K562 (cell line): ENCODE measurements around the gene SLC16A5. TPM values are rescaled to one million over a fixed set of nuclear protein-coding genes. Genes with fewer than 3 reads are reported as not detected.

Source experiments
- CREBBP ChIP-seq: IDR thresholded peaks from one replicate; pipeline ENCODE4 v1.6.1; 2012; ENCODE audit warnings: low read depth, mild to moderate bottlenecking, control low read depth, inconsistent platforms, low read length
- FOXK2 ChIP-seq, 2 experiments: fragments of 450-650 bp; IDR thresholded peaks in 1 of 2; conservative IDR thresholded peaks in 1 of 2; 2 replicates each; pipeline ENCODE4 v1.6.1; 2016; ENCODE audit warnings: low read depth in 2 of 2, mild to moderate bottlenecking in 1 of 2
- FOXP4 ChIP-seq: sonication (generic); formaldehyde crosslinking; IDR thresholded peaks from 2 replicates; pipeline ENCODE4 v1.8.0; 2022; ENCODE audit warnings: mild to moderate bottlenecking, missing genetic modification reagents, borderline replicate concordance
- HIVEP1 ChIP-seq: fragments of 250-450 bp; sonication (Bioruptor Pico); IDR thresholded peaks from 2 replicates; pipeline ENCODE4 v1.4.0; 2020; ENCODE audit warnings: mild to moderate bottlenecking
- IRF1 ChIP-seq: sonication (generic); formaldehyde crosslinking; IDR thresholded peaks from 2 replicates; pipeline ENCODE4 v1.8.0; 2022; ENCODE audit warnings: missing genetic modification reagents, mild to moderate bottlenecking, borderline replicate concordance
- MYC ChIP-seq, 2 experiments: fragments of 250-450 bp in 1 of 2; sonication (Bioruptor Pico) in 1 of 2; IDR thresholded peaks; 2 replicates each; pipeline versions ENCODE4 v1.5.1 to v1.6.1; 2012 to 2021; ENCODE audit warnings: low read depth in 2 of 2, borderline replicate concordance in 1 of 2, improper control_type of control experiment in 1 of 2, low read length in 1 of 2, mild to moderate bottlenecking in 1 of 2, moderate library complexity in 1 of 2
- NCOA1 ChIP-seq: fragments of 450-650 bp; IDR thresholded peaks from 2 replicates; pipeline ENCODE4 v1.6.1; 2016; ENCODE audit warnings: low read depth
- SMAD2 ChIP-seq: fragments of 150-350 bp; IDR thresholded peaks from 2 replicates; pipeline ENCODE4 v1.6.1; 2014; ENCODE audit warnings: low read depth, mild to moderate bottlenecking, low read length
- ZNF766 ChIP-seq: fragments of 200-800 bp; sonication (Bioruptor generic); conservative IDR thresholded peaks from 2 replicates; pipeline ENCODE4 v1.6.1; 2016; ENCODE audit warnings: missing genetic modification characterization, missing compliant biosample characterization
- polyA plus RNA-seq, 8 experiments: library from polyadenylated mRNA; depleted of rRNA in 4 of 8; stranded (reverse) in 5 of 8; unstranded in 3 of 8; fragments of >200 nt; fragmentation: Nextera tagmentation in 2 of 8; fragmentation: Illumina TruSeq in 1 of 8; extraction: Ambion mirVana in 2 of 8; extraction: Trizol in 1 of 8; gene quantifications; 2 replicates each; pipeline versions ENCODE4 v1.2.1 to v1.2.3, GENCODE V29; 2011 to 2014; ENCODE audit warnings: inconsistent platforms in 1 of 8, missing spikeins in 1 of 8
- total RNA-seq, 7 experiments: library from RNA; depleted of rRNA in 6 of 7; stranded (reverse); fragments of >200 nt in 6 of 7; fragmentation: Illumina TruSeq in 2 of 7; extraction: Trizol in 2 of 7; gene quantifications; 2 replicates each; pipeline versions ENCODE4 v1.2.1 to v1.2.3, GENCODE V29; 2011 to 2021; ENCODE audit warnings: low replicate concordance in 1 of 7
- TF ChIP-seq, protein P1 (sequence below): fragments of 450-650 bp; IDR thresholded peaks from 2 replicates; pipeline ENCODE4 v1.6.1; 2016; ENCODE audit warnings: mild to moderate bottlenecking, moderate library complexity

SLC16A5 gene
- total and polyA plus RNA-seq, 9 of the 15 experiments (the other 6 are each of a cell fraction or from before 2014, with no cell fraction given) = 0.06 to 2.6 (median 0.91) TPM

DNA sequence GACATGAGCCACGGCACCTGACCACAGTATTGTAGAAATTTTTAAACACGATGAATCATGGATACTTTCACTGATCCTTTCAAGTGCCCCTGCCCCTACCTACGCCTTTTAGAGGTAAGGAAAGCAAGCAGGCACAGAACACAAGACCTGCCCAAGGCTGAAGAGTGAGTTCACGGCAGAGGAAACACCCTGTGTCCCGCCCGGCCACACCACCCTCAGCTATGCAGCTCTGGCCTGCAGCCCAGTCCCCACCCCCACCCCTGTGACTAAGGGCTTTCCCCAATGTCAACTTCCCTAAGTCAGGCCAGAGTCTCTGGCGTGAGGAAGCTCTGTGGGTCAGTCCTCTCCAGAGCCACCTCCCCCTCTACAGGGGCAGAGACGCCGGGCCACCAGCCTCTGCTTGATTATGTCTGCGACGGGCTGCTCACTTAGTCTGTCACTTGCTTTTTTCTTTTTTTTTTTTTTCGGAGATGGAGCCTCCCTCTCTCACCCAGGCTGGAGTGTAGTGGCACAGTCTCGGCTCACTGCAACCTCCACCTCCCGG is 8.4 kb downstream of the SLC16A5 start (continued):
- TF ChIP-seq, protein P1, sequence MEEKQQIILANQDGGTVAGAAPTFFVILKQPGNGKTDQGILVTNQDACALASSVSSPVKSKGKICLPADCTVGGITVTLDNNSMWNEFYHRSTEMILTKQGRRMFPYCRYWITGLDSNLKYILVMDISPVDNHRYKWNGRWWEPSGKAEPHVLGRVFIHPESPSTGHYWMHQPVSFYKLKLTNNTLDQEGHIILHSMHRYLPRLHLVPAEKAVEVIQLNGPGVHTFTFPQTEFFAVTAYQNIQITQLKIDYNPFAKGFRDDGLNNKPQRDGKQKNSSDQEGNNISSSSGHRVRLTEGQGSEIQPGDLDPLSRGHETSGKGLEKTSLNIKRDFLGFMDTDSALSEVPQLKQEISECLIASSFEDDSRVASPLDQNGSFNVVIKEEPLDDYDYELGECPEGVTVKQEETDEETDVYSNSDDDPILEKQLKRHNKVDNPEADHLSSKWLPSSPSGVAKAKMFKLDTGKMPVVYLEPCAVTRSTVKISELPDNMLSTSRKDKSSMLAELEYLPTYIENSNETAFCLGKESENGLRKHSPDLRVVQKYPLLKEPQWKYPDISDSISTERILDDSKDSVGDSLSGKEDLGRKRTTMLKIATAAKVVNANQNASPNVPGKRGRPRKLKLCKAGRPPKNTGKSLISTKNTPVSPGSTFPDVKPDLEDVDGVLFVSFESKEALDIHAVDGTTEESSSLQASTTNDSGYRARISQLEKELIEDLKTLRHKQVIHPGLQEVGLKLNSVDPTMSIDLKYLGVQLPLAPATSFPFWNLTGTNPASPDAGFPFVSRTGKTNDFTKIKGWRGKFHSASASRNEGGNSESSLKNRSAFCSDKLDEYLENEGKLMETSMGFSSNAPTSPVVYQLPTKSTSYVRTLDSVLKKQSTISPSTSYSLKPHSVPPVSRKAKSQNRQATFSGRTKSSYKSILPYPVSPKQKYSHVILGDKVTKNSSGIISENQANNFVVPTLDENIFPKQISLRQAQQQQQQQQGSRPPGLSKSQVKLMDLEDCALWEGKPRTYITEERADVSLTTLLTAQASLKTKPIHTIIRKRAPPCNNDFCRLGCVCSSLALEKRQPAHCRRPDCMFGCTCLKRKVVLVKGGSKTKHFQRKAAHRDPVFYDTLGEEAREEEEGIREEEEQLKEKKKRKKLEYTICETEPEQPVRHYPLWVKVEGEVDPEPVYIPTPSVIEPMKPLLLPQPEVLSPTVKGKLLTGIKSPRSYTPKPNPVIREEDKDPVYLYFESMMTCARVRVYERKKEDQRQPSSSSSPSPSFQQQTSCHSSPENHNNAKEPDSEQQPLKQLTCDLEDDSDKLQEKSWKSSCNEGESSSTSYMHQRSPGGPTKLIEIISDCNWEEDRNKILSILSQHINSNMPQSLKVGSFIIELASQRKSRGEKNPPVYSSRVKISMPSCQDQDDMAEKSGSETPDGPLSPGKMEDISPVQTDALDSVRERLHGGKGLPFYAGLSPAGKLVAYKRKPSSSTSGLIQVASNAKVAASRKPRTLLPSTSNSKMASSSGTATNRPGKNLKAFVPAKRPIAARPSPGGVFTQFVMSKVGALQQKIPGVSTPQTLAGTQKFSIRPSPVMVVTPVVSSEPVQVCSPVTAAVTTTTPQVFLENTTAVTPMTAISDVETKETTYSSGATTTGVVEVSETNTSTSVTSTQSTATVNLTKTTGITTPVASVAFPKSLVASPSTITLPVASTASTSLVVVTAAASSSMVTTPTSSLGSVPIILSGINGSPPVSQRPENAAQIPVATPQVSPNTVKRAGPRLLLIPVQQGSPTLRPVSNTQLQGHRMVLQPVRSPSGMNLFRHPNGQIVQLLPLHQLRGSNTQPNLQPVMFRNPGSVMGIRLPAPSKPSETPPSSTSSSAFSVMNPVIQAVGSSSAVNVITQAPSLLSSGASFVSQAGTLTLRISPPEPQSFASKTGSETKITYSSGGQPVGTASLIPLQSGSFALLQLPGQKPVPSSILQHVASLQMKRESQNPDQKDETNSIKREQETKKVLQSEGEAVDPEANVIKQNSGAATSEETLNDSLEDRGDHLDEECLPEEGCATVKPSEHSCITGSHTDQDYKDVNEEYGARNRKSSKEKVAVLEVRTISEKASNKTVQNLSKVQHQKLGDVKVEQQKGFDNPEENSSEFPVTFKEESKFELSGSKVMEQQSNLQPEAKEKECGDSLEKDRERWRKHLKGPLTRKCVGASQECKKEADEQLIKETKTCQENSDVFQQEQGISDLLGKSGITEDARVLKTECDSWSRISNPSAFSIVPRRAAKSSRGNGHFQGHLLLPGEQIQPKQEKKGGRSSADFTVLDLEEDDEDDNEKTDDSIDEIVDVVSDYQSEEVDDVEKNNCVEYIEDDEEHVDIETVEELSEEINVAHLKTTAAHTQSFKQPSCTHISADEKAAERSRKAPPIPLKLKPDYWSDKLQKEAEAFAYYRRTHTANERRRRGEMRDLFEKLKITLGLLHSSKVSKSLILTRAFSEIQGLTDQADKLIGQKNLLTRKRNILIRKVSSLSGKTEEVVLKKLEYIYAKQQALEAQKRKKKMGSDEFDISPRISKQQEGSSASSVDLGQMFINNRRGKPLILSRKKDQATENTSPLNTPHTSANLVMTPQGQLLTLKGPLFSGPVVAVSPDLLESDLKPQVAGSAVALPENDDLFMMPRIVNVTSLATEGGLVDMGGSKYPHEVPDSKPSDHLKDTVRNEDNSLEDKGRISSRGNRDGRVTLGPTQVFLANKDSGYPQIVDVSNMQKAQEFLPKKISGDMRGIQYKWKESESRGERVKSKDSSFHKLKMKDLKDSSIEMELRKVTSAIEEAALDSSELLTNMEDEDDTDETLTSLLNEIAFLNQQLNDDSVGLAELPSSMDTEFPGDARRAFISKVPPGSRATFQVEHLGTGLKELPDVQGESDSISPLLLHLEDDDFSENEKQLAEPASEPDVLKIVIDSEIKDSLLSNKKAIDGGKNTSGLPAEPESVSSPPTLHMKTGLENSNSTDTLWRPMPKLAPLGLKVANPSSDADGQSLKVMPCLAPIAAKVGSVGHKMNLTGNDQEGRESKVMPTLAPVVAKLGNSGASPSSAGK = peak; percentile 52
- TF ChIP-seq HIVEP1 (CRISPR knock-in tag) (peak; percentile 91), CREBBP (no peak), FOXK2 (conservative IDR thresholded peaks at IDR 0.05 in 1 of 2, IDR thresholded peaks at IDR 0.05 in 1 of 2; ENCODE audit: low read depth in 2 of 2) (peak; percentile 85 to 91), MYC (IDR thresholded peaks at IDR 0.05; ENCODE audit: low read depth, low read length) (peak; percentile 38; the same call in 1 of the 2 replicates), MYC (CRISPR knock-in tag; IDR thresholded peaks at IDR 0.05; ENCODE audit: borderline replicate concordance, low read depth) (no peak), ZNF766 (CRISPR knock-in tag) (peak; percentile 65; the same call in 1 of the 2 replicates), SMAD2 (no peak), FOXP4 (CRISPR knock-in tag) (no peak), NCOA1 (peak; percentile 47; the same call in 1 of the 2 replicates), IRF1 (CRISPR knock-in tag) (no peak)
